Loucy (cell line): ENCODE measurements around the gene RPL29.

Experiments
- H2AFZ ChIP-seq: fragments of 200-600 bp; sonication (generic); 2 replicates; pipeline ENCODE4 v1.6.0; 2016; ENCODE audit warnings: antibody characterized with exemption, mild to moderate bottlenecking, low read length, moderate library complexity
- H3F3A ChIP-seq: fragments of 200-600 bp; 2 replicates; pipeline ENCODE4 v1.6.0; 2016; ENCODE audit warnings: antibody characterized with exemption, low read depth, mild to moderate bottlenecking
- H3K27me3 ChIP-seq: fragments of 200-600 bp; sonication (generic); 2 replicates; pipeline ENCODE4 v1.6.1; 2014; ENCODE audit warnings: low read length, mild to moderate bottlenecking; ENCODE audit not compliant: insufficient read depth, poor library complexity, severe bottlenecking
- H3K36me3 ChIP-seq: fragments of 200-600 bp; sonication (generic); 2 replicates; pipeline ENCODE4 v1.6.1; 2016; ENCODE audit warnings: low read length; ENCODE audit not compliant: insufficient read depth
- H3K4me1 ChIP-seq: fragments of 200-600 bp; sonication (generic); 2 replicates; pipeline ENCODE4 v1.5.1; 2014; ENCODE audit warnings: low read length, mild to moderate bottlenecking; ENCODE audit not compliant: insufficient read depth, poor library complexity, severe bottlenecking
- H3K4me2 ChIP-seq: fragments of 200-600 bp; sonication (generic); 2 replicates; pipeline ENCODE4 v1.6.0; 2014; ENCODE audit warnings: antibody characterized with exemption, low read length, low read depth, mild to moderate bottlenecking; ENCODE audit not compliant: poor library complexity, severe bottlenecking
- H3K4me3 ChIP-seq: fragments of 200-600 bp; sonication (generic); 2 replicates; pipeline ENCODE4 v1.5.1; 2014; ENCODE audit warnings: low read length, mild to moderate bottlenecking, mixed read lengths; ENCODE audit not compliant: poor library complexity, severe bottlenecking
- H3K79me2 ChIP-seq: fragments of 200-600 bp; sonication (generic); 2 replicates; pipeline ENCODE4 v1.6.1; 2014; ENCODE audit warnings: low read length; ENCODE audit not compliant: insufficient read depth
- H3K9ac ChIP-seq: fragments of 200-600 bp; sonication (generic); 2 replicates; pipeline ENCODE4 v1.6.0; 2014; ENCODE audit warnings: mild to moderate bottlenecking, low read depth, low read length, moderate library complexity; ENCODE audit not compliant: poor library complexity, severe bottlenecking
- H3K9me2 ChIP-seq: fragments of 200-600 bp; sonication (generic); replicated peaks from 2 replicates; pipeline ENCODE4 v1.6.1; 2016; ENCODE audit warnings: low read depth, low read length, mixed read lengths
- H3K9me3 ChIP-seq: fragments of 200-600 bp; sonication (generic); 2 replicates; pipeline ENCODE4 v1.6.1; 2014; ENCODE audit warnings: mild to moderate bottlenecking, antibody characterized with exemption, low read length, low read depth; ENCODE audit not compliant: insufficient read depth
- H4K20me1 ChIP-seq: fragments of 200-600 bp; sonication (generic); 2 replicates; pipeline ENCODE4 v1.6.0; 2014; ENCODE audit warnings: antibody characterized with exemption, low read length, mild to moderate bottlenecking; ENCODE audit not compliant: insufficient read depth, poor library complexity, severe bottlenecking
- CTCF ChIP-seq: fragments of 200-600 bp; sonication (generic); conservative IDR thresholded peaks from 2 replicates; pipeline ENCODE4 v1.5.1; 2014; ENCODE audit warnings: mild to moderate bottlenecking, antibody characterized with exemption, low read length
- EZH2phosphoT487 ChIP-seq: fragments of 200-600 bp; IDR thresholded peaks from 2 replicates; pipeline ENCODE4 v1.6.1; 2018; ENCODE audit warnings: antibody characterized with exemption, mild to moderate bottlenecking, moderate library complexity, borderline replicate concordance

The RPL29 gene

GRCh38 chr3:51985063-51985462 lies 10.6 kb downstream of the RPL29 start:
- TF ChIP-seq CTCF (no peak), EZH2phosphoT487 (no peak)
- Histone ChIP-seq H3K9ac (no peak overlapping the region), H3K36me3 (no peaks in the 10 kb centered on the region), H4K20me1 (no peaks in the 10 kb centered on the region), H3K4me1 (peaks cover 16% of the 10 kb centered on the region), H3K9me3 (no peaks in the 10 kb centered on the region), H3K9me2 (no peaks in the 10 kb centered on the region), H2AFZ (no peak overlapping the region), H3K79me2 (peaks cover 16% of the 10 kb centered on the region; the same call in 1 of the 2 replicates), H3K27me3 (no peaks in the 10 kb centered on the region), H3K4me3 (no peak overlapping the region), H3K4me2 (no peak overlapping the region), H3F3A (peaks cover 5% of the 10 kb centered on the region)

DNA sequence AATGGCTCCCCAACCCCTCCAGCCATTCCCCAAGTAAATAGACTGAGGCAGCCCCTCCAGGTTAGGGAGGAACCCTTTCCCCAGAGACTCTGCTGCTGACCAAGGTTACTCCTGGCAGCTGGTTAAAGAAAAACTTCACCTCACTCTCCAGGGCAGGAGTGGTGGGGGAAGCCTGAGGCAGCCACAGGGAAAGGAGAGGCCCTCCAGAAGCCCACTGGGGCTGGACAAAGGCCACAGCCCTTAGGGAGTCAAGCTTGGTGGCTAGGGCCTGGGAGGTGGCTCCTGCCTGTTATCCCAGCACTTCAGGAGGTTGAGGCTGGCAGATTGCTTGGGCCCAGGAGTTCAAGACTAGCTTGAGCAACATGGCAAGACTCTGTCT lies 11.4 kb downstream of the RPL29 start:
- Histone ChIP-seq H3K4me2 (peak overlapping the region; percentile 95), H3K79me2 (peaks cover 16% of the 10 kb centered on the region; the same call in 1 of the 2 replicates), H3K9ac (peak overlapping the region; percentile 82)

GRCh38 chr3:51983578-51984268 lies 12.0 kb downstream of the RPL29 start:
- Histone ChIP-seq H3K27me3 (no peaks in the 10 kb centered on the region), H2AFZ (peak overlapping the region; percentile 93), H3K4me2 (peak overlapping the region; percentile 95), H3K4me3 (peak overlapping the region; percentile 93), H3F3A (peaks cover 5% of the 10 kb centered on the region), H4K20me1 (no peaks in the 10 kb centered on the region), H3K9me3 (no peaks in the 10 kb centered on the region), H3K9ac (peak overlapping the region; percentile 82), H3K79me2 (peaks cover 16% of the 10 kb centered on the region; the same call in 1 of the 2 replicates), H3K36me3 (no peaks in the 10 kb centered on the region), H3K4me1 (peaks cover 16% of the 10 kb centered on the region), H3K9me2 (no peaks in the 10 kb centered on the region)
- TF ChIP-seq CTCF (no peak), EZH2phosphoT487 (no peak)

More for the DNA sequence above, 11.4 kb downstream of the RPL29 start:
- no peaks in the 10 kb centered on the region for H3K9me3 ChIP-seq
- H3K27me3 ChIP-seq = no peaks in the 10 kb centered on the region
- peaks cover 5% of the 10 kb centered on the region for H3F3A ChIP-seq
- TF ChIP-seq EZH2phosphoT487 (no peak), CTCF (no peak)
- no peak overlapping the region for H2AFZ ChIP-seq
- no peaks in the 10 kb centered on the region for H4K20me1 ChIP-seq
- H3K9me2 ChIP-seq = no peaks in the 10 kb centered on the region
- H3K4me3 ChIP-seq = peak overlapping the region; percentile 93
- H3K4me1 ChIP-seq = peaks cover 16% of the 10 kb centered on the region
- no peaks in the 10 kb centered on the region for H3K36me3 ChIP-seq
